ENCODE results near the gene LYPD3. TPM values are rescaled to one million over a fixed set of nuclear protein-coding genes. Genes with fewer than 3 reads are reported as not detected.

LYPD3 gene
- polyA plus RNA-seq, 1 donor (not counting 4 experiments of a cell fraction or from before 2014, with no cell fraction given) = 163 TPM

DNA sequence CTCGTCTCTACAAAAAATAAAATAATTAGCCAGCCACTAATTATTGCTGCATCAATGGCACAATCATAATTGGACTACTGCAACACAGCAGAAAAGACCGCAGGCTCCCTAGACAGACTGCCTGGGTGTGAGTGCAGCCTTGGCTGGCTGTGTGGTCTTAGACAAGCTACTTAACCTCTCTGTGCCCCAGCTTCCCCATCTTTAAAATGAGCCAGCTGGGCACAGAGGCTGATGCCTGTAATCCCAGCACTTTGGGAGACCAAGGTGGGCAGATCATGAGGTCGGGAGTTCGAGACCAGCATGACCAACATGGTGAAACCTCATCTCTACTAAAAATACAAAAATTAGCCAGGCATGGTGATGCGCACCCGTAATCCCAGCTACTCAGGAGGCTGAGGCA lies 31.7 kb downstream of the LYPD3 start:
- Histone ChIP-seq H3K9me1 (ENCODE audit: control insufficient read depth, extremely low read depth, insufficient read depth, low read length) (no peaks in the 10 kb centered on the region), H2AFZ (ENCODE audit: control insufficient read depth, low read length) (no peak overlapping the region), H3K4me1 (ENCODE audit: control insufficient read depth, extremely low read depth, insufficient read depth, low read length) (peaks cover 11% of the 10 kb centered on the region), H4K20me1 (ENCODE audit: control insufficient read depth, extremely low read depth, insufficient read depth, low read length) (no peaks in the 10 kb centered on the region), H3K4me3 (ENCODE audit: control insufficient read depth in 2 of 3, extremely low read depth in 1 of 3, insufficient read depth in 2 of 3, low read depth in 1 of 3, low read length in 3 of 3) (no peak overlapping the region), H3K9ac (ENCODE audit: control insufficient read depth, extremely low read depth, insufficient read depth, low read length) (no peak overlapping the region), H3K9me3 (ENCODE audit: control insufficient read depth, low read depth, low read length) (no peaks in the 10 kb centered on the region), H3K27ac (ENCODE audit: control insufficient read depth, insufficient read depth, low read length) (no peak overlapping the region), H3K4me2 (ENCODE audit: control insufficient read depth, extremely low read depth, insufficient read depth, low read depth, low read length) (no peak overlapping the region), H3K27me3 (ENCODE audit: control insufficient read depth, extremely low read depth, insufficient read depth, low read length) (no peaks in the 10 kb centered on the region), H3K79me2 (ENCODE audit: control insufficient read depth, insufficient read depth, low read length) (no peaks in the 10 kb centered on the region), H3K36me3 (ENCODE audit: control insufficient read depth in 2 of 2, extremely low read depth in 1 of 2, insufficient read depth in 2 of 2, low read length in 2 of 2) (no peaks in the 10 kb centered on the region)
- TF ChIP-seq, protein P1, sequence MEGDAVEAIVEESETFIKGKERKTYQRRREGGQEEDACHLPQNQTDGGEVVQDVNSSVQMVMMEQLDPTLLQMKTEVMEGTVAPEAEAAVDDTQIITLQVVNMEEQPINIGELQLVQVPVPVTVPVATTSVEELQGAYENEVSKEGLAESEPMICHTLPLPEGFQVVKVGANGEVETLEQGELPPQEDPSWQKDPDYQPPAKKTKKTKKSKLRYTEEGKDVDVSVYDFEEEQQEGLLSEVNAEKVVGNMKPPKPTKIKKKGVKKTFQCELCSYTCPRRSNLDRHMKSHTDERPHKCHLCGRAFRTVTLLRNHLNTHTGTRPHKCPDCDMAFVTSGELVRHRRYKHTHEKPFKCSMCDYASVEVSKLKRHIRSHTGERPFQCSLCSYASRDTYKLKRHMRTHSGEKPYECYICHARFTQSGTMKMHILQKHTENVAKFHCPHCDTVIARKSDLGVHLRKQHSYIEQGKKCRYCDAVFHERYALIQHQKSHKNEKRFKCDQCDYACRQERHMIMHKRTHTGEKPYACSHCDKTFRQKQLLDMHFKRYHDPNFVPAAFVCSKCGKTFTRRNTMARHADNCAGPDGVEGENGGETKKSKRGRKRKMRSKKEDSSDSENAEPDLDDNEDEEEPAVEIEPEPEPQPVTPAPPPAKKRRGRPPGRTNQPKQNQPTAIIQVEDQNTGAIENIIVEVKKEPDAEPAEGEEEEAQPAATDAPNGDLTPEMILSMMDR (optimal IDR thresholded peaks at IDR 0.05 in 1 of 3, IDR thresholded peaks at IDR 0.05 in 1 of 3, conservative IDR thresholded peaks at IDR 0.05 in 1 of 3; ENCODE audit: extremely low read depth in 1 of 3, insufficient read depth in 2 of 3, low read length in 3 of 3) = no peak
- no peak for FAIRE-seq
- DNase-seq (ENCODE audit: low read depth, low spot score) = no peak
- dilution Hi-C loops (cut with MboI; ENCODE audit: extremely low pct_ligation_motif_present, low sequenced_read_pairs) = no loop called here

DNA sequence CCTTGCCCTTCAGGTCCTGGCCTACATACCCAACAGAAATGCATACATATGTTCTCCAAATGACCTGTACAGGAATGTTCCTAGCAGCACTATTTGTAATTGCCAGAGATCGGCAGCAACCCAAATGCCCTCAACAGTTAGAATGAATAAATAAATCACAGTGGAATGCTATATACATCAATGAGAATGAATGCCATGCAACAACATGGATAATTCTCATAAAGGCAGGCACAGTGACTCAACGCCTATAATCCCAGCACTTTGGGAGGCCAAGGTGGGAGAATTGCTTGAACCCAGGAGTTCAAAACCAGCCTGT lies 32.1 kb downstream of the LYPD3 start:
- H3K27ac ChIP-seq (ENCODE audit: control insufficient read depth, insufficient read depth, low read length) = no peak overlapping the region
- no peak overlapping the region for H3K4me2 ChIP-seq (ENCODE audit: control insufficient read depth, extremely low read depth, insufficient read depth, low read depth, low read length)
- no peaks in the 10 kb centered on the region for H3K36me3 ChIP-seq (ENCODE audit: control insufficient read depth in 2 of 2, extremely low read depth in 1 of 2, insufficient read depth in 2 of 2, low read length in 2 of 2)
- no peaks in the 10 kb centered on the region for H4K20me1 ChIP-seq (ENCODE audit: control insufficient read depth, extremely low read depth, insufficient read depth, low read length)
- H3K79me2 ChIP-seq (ENCODE audit: control insufficient read depth, insufficient read depth, low read length) = no peaks in the 10 kb centered on the region
- H2AFZ ChIP-seq (ENCODE audit: control insufficient read depth, low read length) = no peak overlapping the region
- H3K9ac ChIP-seq (ENCODE audit: control insufficient read depth, extremely low read depth, insufficient read depth, low read length) = no peak overlapping the region
- no peaks in the 10 kb centered on the region for H3K27me3 ChIP-seq (ENCODE audit: control insufficient read depth, extremely low read depth, insufficient read depth, low read length)
- H3K9me3 ChIP-seq (ENCODE audit: control insufficient read depth, low read depth, low read length) = no peaks in the 10 kb centered on the region
- FAIRE-seq = no peak
- peaks cover 7% of the 10 kb centered on the region for H3K4me1 ChIP-seq (ENCODE audit: control insufficient read depth, extremely low read depth, insufficient read depth, low read length)
- H3K4me3 ChIP-seq (ENCODE audit: control insufficient read depth in 2 of 3, extremely low read depth in 1 of 3, insufficient read depth in 2 of 3, low read depth in 1 of 3, low read length in 3 of 3) = no peak overlapping the region
- DNase-seq (ENCODE audit: low read depth, low spot score) = no peak
- H3K9me1 ChIP-seq (ENCODE audit: control insufficient read depth, extremely low read depth, insufficient read depth, low read length) = no peaks in the 10 kb centered on the region
- TF ChIP-seq EZH2 (IDR thresholded peaks at IDR 0.05; ENCODE audit: low read length) = no peak
- TF ChIP-seq, protein P1 (optimal IDR thresholded peaks at IDR 0.05 in 1 of 3, IDR thresholded peaks at IDR 0.05 in 1 of 3, conservative IDR thresholded peaks at IDR 0.05 in 1 of 3; ENCODE audit: extremely low read depth in 1 of 3, insufficient read depth in 2 of 3, low read length in 3 of 3) = no peak
- dilution Hi-C loops (cut with MboI; ENCODE audit: extremely low pct_ligation_motif_present, low sequenced_read_pairs) = no loop called here

Measured in keratinocyte (primary cell).